Tibial artery (tissue), 4 donors: Measurements from ENCODE around the gene CA4.

Experiments
- DNase-seq, 2 donors: peaks; one replicate each; pipeline ENCODE4 v3.0.0-alpha.2; 2019
- H3K27ac ChIP-seq, 2 donors: fragments of 200-600 bp; sonication (generic) in 1 of 2; 1 replicate in 1 of 2; 2 replicates in 1 of 2; pipeline ENCODE4 v1.5.1; 2018 to 2019; ENCODE audit warnings: mild to moderate bottlenecking in 1 of 2
- H3K27me3 ChIP-seq, 2 donors: fragments of 200-600 bp; sonication (generic) in 1 of 2; one replicate each; pipeline versions ENCODE4 v1.5.1 to v1.6.0; 2016 to 2019
- H3K36me3 ChIP-seq, 3 donors: fragments of 200-600 bp; sonication (generic) in 2 of 3; one replicate each; pipeline ENCODE4 v1.5.1; 2016 to 2019; ENCODE audit warnings: mild to moderate bottlenecking in 2 of 3
- H3K4me1 ChIP-seq, 4 donors: fragments of 200-600 bp; sonication (generic) in 2 of 4; 1 replicate in 3 of 4; 2 replicates in 1 of 4; pipeline ENCODE4 v1.5.1; 2016 to 2019
- H3K4me3 ChIP-seq, 2 donors: fragments of 200-600 bp; sonication (generic) in 1 of 2; 1 replicate in 1 of 2; 2 replicates in 1 of 2; pipeline ENCODE4 v1.5.1; 2018 to 2019; ENCODE audit warnings: mild to moderate bottlenecking in 2 of 2
- H3K9me3 ChIP-seq, 3 donors: fragments of 200-600 bp; sonication (generic) in 1 of 3; one replicate each; pipeline ENCODE4 v1.5.1; 2016 to 2019
- CTCF ChIP-seq, 2 experiments: fragments of 200-600 bp in 1 of 2; fragments of 450-650 bp in 1 of 2; IDR thresholded peaks; one replicate each; pipeline ENCODE4 v1.5.1; 2017 to 2019; ENCODE audit warnings: antibody characterized with exemption in 2 of 2, mild to moderate bottlenecking in 1 of 2, moderate library complexity in 1 of 2
- intact Hi-C: fragments of 100-400 bp; cut with DNase I; formaldehyde crosslinking; loops from one replicate; pipeline ENCODE4 v1.15.0; 2023; ENCODE audit warnings: low total_unique reads

The CA4 gene

DNA sequence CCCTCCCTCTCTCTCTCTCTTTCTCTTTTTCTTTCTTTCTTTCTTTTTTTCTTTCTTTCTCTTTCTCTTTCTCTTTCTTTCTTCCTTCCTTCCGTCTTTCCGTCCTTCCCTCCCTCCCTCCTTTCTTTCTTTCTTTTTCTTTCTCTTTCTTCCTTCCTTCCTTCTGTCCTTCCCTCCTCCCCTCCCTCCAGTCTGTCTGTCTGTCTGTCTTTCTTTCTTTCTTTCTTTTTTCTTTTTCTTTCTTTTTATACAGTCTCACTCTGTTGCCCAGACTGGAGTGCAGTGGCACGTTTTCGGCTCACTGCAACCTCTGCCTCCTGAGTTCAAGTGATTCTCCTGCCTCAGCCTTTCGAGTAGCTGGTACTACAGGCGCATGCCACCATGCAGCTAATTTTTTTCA lies 14.4 kb downstream of the CA4 start:
- DNase-seq = no peak
- H3K36me3 ChIP-seq = no peaks in the 10 kb centered on the region
- H3K4me3 ChIP-seq = no peak overlapping the region
- H3K27ac ChIP-seq = no peak overlapping the region
- H3K9me3 ChIP-seq = no peaks in the 10 kb centered on the region
- intact Hi-C loops = no loop called here
- TF ChIP-seq CTCF (IDR thresholded peaks at IDR 0.05) = no peak
- H3K27me3 ChIP-seq = peaks cover 0 to 69% of the 10 kb centered on the region in 2 donors
- no peaks in the 10 kb centered on the region for H3K4me1 ChIP-seq

- no peak for DNase-seq
- H3K9me3 ChIP-seq = no peaks in the 10 kb centered on the region
- H3K27ac ChIP-seq = no peak overlapping the region
- peaks cover 0 to 65% of the 10 kb centered on the region in 2 donors for H3K27me3 ChIP-seq
- H3K4me1 ChIP-seq = no peaks in the 10 kb centered on the region
- no peaks in the 10 kb centered on the region for H3K36me3 ChIP-seq
- no peak overlapping the region for H3K4me3 ChIP-seq
- intact Hi-C loops = no loop called here
- no peak for TF ChIP-seq CTCF (IDR thresholded peaks at IDR 0.05)
These were observed 14.9 kb downstream of the CA4 start for GRCh38 chr17:60164697-60165096.

DNA sequence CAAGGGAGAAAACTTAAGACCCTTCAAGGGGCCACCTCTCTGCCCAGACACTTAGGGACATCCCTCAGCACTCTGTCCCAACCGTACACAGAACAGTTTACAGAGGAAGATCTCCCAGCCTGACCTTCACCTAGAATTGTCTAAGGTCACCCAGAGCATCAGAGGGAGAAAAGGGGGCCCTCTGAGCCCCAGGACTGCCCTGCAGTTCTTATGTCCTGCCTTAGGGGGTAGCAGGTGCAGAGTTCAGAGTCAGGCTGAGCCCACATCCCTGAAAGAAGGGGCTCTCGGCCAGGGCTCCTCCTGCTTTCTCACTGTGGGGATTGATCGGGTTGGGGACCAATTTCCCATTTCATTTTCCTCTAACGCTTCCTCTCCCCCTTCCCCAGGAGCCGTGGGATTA lies 15.4 kb downstream of the CA4 start:
- H3K27ac ChIP-seq = no peak overlapping the region
- no peaks in the 10 kb centered on the region for H3K9me3 ChIP-seq
- DNase-seq = no peak
- intact Hi-C loops = no loop called here
- H3K36me3 ChIP-seq = no peaks in the 10 kb centered on the region
- H3K27me3 ChIP-seq = peaks cover 0 to 60% of the 10 kb centered on the region in 2 donors
- H3K4me1 ChIP-seq = peaks cover 0 to 3% (median 0%) of the 10 kb centered on the region in 4 donors
- no peak for TF ChIP-seq CTCF (IDR thresholded peaks at IDR 0.05)
- H3K4me3 ChIP-seq = no peak overlapping the region

- Histone ChIP-seq H3K4me1 (peaks cover 0 to 5% (median 0%) of the 10 kb centered on the region in 4 donors), H3K27ac (no peak overlapping the region), H3K4me3 (no peak overlapping the region), H3K9me3 (no peaks in the 10 kb centered on the region), H3K36me3 (no peaks in the 10 kb centered on the region), H3K27me3 (peaks cover 0 to 52% of the 10 kb centered on the region in 2 donors)
- no peak for TF ChIP-seq CTCF (IDR thresholded peaks at IDR 0.05)
- DNase-seq = no peak
- intact Hi-C loops = no loop called here
These were observed 16.2 kb downstream of the CA4 start for GRCh38 chr17:60165971-60166370.

- H3K27me3 ChIP-seq = peaks cover 0 to 41% of the 10 kb centered on the region in 2 donors
- no peak for TF ChIP-seq CTCF (IDR thresholded peaks at IDR 0.05)
These were observed 17.4 kb downstream of the CA4 start for GRCh38 chr17:60167065-60167741.

More at GRCh38 chr17:60167065-60167741, 17.4 kb downstream of the CA4 start:
- H3K4me3 ChIP-seq = no peak overlapping the region
- intact Hi-C loops = no loop called here
- no peak overlapping the region for H3K27ac ChIP-seq
- H3K9me3 ChIP-seq = no peaks in the 10 kb centered on the region
- H3K36me3 ChIP-seq = no peaks in the 10 kb centered on the region
- peaks cover 0 to 5% (median 0%) of the 10 kb centered on the region in 4 donors for H3K4me1 ChIP-seq
- DNase-seq = no peak
